Fibroblast of skin of abdomen (primary cell): Measurements from ENCODE around the gene TEX264.
A peak's percentile ranks its signal among the peaks of the same experiment; 100 is the strongest.

Source experiments
- DNase-seq: peaks from one replicate; pipeline ENCODE4 v3.0.0-alpha.2; 2013

The TEX264 gene

GRCh38 chr3:51675201-51675611 lies 4.2 kb downstream of the TEX264 start:
- no peak for DNase-seq

GRCh38 chr3:51676102-51676640 lies 5.1 kb downstream of the TEX264 start:
- DNase-seq: no peak

- DNase-seq: no peak
These were observed 6.3 kb downstream of the TEX264 start for GRCh38 chr3:51677358-51677757.

- DNase-seq: no peak
These were observed 7.1 kb downstream of the TEX264 start for GRCh38 chr3:51678186-51678585.

- DNase-seq: no peak
These were observed 7.6 kb downstream of the TEX264 start for GRCh38 chr3:51678641-51679040.

GRCh38 chr3:51679318-51679717 lies 8.3 kb downstream of the TEX264 start:
- no peak for DNase-seq

- DNase-seq: no peak
These were observed 8.7 kb downstream of the TEX264 start for GRCh38 chr3:51679777-51680176.

- no peak for DNase-seq
These were observed 9.1 kb downstream of the TEX264 start for GRCh38 chr3:51680196-51680595.

GRCh38 chr3:51680663-51681230 lies 9.7 kb downstream of the TEX264 start:
- no peak for DNase-seq

GRCh38 chr3:51681453-51681852 lies 10.4 kb downstream of the TEX264 start:
- no peak for DNase-seq

GRCh38 chr3:51682079-51682478 lies 11.0 kb downstream of the TEX264 start:
- peak; percentile 79 for DNase-seq

GRCh38 chr3:51682526-51682925 lies 11.5 kb downstream of the TEX264 start:
- no peak for DNase-seq

- DNase-seq: no peak
These were observed 12.5 kb downstream of the TEX264 start for GRCh38 chr3:51683566-51683965.

- no peak for DNase-seq
These were observed 14.1 kb downstream of the TEX264 start for GRCh38 chr3:51684971-51685751.

GRCh38 chr3:51686056-51686455 lies 15.0 kb downstream of the TEX264 start:
- no peak for DNase-seq

GRCh38 chr3:51686512-51687215 lies 15.6 kb downstream of the TEX264 start:
- DNase-seq: no peak

GRCh38 chr3:51687431-51688205 lies 16.6 kb downstream of the TEX264 start:
- peak; percentile 37 for DNase-seq

GRCh38 chr3:51688206-51688600 lies 17.2 kb downstream of the TEX264 start:
- no peak for DNase-seq

GRCh38 chr3:51691021-51691420 lies 20.0 kb downstream of the TEX264 start:
- no peak for DNase-seq

GRCh38 chr3:51691949-51692348 lies 20.9 kb downstream of the TEX264 start:
- DNase-seq: no peak

- no peak for DNase-seq
These were observed 21.9 kb downstream of the TEX264 start for GRCh38 chr3:51692980-51693395.

GRCh38 chr3:51696954-51697353 lies 25.9 kb downstream of the TEX264 start:
- DNase-seq: no peak

- DNase-seq: no peak
These were observed 27.2 kb downstream of the TEX264 start for GRCh38 chr3:51698209-51698608.
